Measurements from ENCODE around the gene ZAP70. TPM values are rescaled to one million over a fixed set of nuclear protein-coding genes. Genes with fewer than 3 reads are reported as not detected.
A peak's percentile ranks its signal among the peaks of the same experiment; 100 is the strongest.

The ZAP70 gene
- total RNA-seq, 2 donors from 2014 or later: 8.3 to 10.4 TPM

DNA sequence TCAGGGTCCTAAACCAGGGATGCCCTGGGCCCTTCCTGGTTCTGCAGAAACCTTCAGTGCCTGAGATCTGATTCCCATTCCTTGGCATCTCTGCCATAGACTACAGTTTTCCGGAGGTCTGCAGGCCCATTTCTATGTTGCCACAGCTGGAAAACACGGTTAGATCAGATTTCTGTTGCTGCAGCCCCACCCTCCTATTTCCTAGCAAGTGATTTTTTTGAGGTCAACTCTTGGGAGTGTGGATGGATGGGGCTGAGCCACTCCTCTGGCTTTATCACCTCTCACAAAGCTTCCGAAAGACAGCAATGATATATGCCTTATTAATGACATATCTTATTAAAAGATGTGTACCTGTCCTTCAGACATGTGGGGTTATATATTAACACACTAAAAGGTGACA lies 56.3 kb downstream of the ZAP70 start:
- Histone ChIP-seq H3K36me3 (ENCODE audit: control insufficient read depth, insufficient read depth, low read length) (peaks cover 71% of the 10 kb centered on the region), H3K27ac (ENCODE audit: low read depth, low read length) (no peak overlapping the region), H3K9ac (ENCODE audit: extremely low read depth, low read length, poor library complexity, severe bottlenecking) (no peak overlapping the region), H3K4me1 (ENCODE audit: control insufficient read depth, insufficient read depth, low read length) (peaks cover 11% of the 10 kb centered on the region), H3K4me3 (ENCODE audit: low read length) (no peak overlapping the region), H3K27me3 (ENCODE audit: control insufficient read depth, insufficient read depth, low read length, poor library complexity, severe bottlenecking) (no peaks in the 10 kb centered on the region), H3K9me3 (ENCODE audit: control insufficient read depth, low read length) (no peaks in the 10 kb centered on the region)
- TF ChIP-seq, protein P1, sequence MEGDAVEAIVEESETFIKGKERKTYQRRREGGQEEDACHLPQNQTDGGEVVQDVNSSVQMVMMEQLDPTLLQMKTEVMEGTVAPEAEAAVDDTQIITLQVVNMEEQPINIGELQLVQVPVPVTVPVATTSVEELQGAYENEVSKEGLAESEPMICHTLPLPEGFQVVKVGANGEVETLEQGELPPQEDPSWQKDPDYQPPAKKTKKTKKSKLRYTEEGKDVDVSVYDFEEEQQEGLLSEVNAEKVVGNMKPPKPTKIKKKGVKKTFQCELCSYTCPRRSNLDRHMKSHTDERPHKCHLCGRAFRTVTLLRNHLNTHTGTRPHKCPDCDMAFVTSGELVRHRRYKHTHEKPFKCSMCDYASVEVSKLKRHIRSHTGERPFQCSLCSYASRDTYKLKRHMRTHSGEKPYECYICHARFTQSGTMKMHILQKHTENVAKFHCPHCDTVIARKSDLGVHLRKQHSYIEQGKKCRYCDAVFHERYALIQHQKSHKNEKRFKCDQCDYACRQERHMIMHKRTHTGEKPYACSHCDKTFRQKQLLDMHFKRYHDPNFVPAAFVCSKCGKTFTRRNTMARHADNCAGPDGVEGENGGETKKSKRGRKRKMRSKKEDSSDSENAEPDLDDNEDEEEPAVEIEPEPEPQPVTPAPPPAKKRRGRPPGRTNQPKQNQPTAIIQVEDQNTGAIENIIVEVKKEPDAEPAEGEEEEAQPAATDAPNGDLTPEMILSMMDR (conservative IDR thresholded peaks at IDR 0.05): no peak
- H3K27ac Mint-ChIP-seq: no peak overlapping the region
- peak; percentile 39 for DNase-seq
- no peak overlapping the region for H3K4me3 Mint-ChIP-seq
- peaks cover 34% of the 10 kb centered on the region for H3K4me1 Mint-ChIP-seq
- H3K36me3 Mint-ChIP-seq (ENCODE audit: low read depth): peaks cover 51% of the 10 kb centered on the region
- WGBS, 2 experiments (ENCODE audit: insufficient coverage in 1 of 2, insufficient read length in 1 of 2): 86% methylated on average over 2 of the region's 3 CpGs; no CpG with 5 or more reads in 1 of the 2 experiments
- no peaks in the 10 kb centered on the region for H3K27me3 Mint-ChIP-seq (ENCODE audit: insufficient read depth)
- H3K9me3 Mint-ChIP-seq: no peaks in the 10 kb centered on the region

DNA sequence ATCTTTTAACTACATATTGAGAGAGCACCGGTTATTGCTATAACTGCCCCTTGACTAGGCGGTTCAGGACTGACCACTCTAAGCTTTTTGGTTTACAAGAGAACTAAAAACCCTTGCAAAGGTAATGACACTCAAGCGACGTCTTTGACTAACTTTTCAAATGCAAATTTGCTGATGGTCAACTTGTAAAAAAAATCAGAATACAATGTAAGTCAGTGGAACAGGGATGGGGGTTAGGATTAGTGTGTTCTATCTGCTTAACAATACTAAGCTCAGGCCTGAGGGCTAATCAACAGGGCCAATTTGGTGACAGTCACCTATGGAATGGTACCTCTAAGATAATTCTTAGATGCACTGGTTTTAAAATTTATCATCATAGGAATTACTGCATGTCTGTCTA lies 57.1 kb downstream of the ZAP70 start:
- H3K4me3 ChIP-seq (ENCODE audit: low read length): no peak overlapping the region
- H3K4me1 ChIP-seq (ENCODE audit: control insufficient read depth, insufficient read depth, low read length): peaks cover 11% of the 10 kb centered on the region
- peaks cover 69% of the 10 kb centered on the region for H3K36me3 ChIP-seq (ENCODE audit: control insufficient read depth, insufficient read depth, low read length)
- no peaks in the 10 kb centered on the region for H3K9me3 ChIP-seq (ENCODE audit: control insufficient read depth, low read length)
- 33 to 63% methylated on average over 3 to 4 of the region's 4 CpGs for WGBS, 2 experiments (ENCODE audit: insufficient coverage in 1 of 2, insufficient read length in 1 of 2)
- Mint-ChIP-seq H3K27ac (no peak overlapping the region), H3K27me3 (ENCODE audit: insufficient read depth) (no peaks in the 10 kb centered on the region), H3K4me1 (peaks cover 34% of the 10 kb centered on the region), H3K4me3 (no peak overlapping the region), H3K9me3 (no peaks in the 10 kb centered on the region), H3K36me3 (ENCODE audit: low read depth) (peaks cover 50% of the 10 kb centered on the region)
- TF ChIP-seq, protein P1 (conservative IDR thresholded peaks at IDR 0.05): no peak
- H3K27me3 ChIP-seq (ENCODE audit: control insufficient read depth, insufficient read depth, low read length, poor library complexity, severe bottlenecking): no peaks in the 10 kb centered on the region
- H3K27ac ChIP-seq (ENCODE audit: low read depth, low read length): no peak overlapping the region
- peak; percentile 34 for DNase-seq
- H3K9ac ChIP-seq (ENCODE audit: extremely low read depth, low read length, poor library complexity, severe bottlenecking): no peak overlapping the region

DNA sequence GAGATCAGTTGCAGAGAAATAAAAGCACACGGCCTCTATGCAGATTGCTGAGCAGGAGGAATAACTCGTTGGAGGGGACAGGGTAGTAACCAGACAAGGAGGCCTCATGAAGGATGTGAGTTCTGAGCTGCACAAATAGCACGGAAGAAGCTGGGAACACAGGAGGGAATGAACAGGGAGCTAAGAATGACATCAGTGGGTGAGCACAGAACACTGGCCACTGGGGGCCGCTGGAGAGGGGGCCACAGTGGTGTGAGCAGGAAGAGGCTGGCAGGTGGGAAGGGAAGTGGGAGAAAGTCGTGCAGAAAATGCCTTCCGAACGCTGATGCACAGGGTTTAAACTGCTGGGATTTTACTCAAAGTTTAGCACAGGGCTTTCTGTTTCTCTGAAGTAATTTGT lies 61.0 kb downstream of the ZAP70 start:
- Mint-ChIP-seq H3K4me3 (no peak overlapping the region), H3K27me3 (ENCODE audit: insufficient read depth) (no peaks in the 10 kb centered on the region), H3K4me1 (peaks cover 37% of the 10 kb centered on the region), H3K9me3 (no peaks in the 10 kb centered on the region), H3K36me3 (ENCODE audit: low read depth) (peaks cover 68% of the 10 kb centered on the region), H3K27ac (peak overlapping the region; percentile 60)
- no peak overlapping the region for H3K4me3 ChIP-seq (ENCODE audit: low read length)
- H3K9ac ChIP-seq (ENCODE audit: extremely low read depth, low read length, poor library complexity, severe bottlenecking): no peak overlapping the region
- TF ChIP-seq, protein P1 (conservative IDR thresholded peaks at IDR 0.05): peak; percentile 76
- H3K27ac ChIP-seq (ENCODE audit: low read depth, low read length): no peak overlapping the region
- peaks cover 7% of the 10 kb centered on the region for H3K9me3 ChIP-seq (ENCODE audit: control insufficient read depth, low read length)
- DNase-seq: peak; percentile 78
- H3K4me1 ChIP-seq (ENCODE audit: control insufficient read depth, insufficient read depth, low read length): peaks cover 11% of the 10 kb centered on the region
- no peaks in the 10 kb centered on the region for H3K27me3 ChIP-seq (ENCODE audit: control insufficient read depth, insufficient read depth, low read length, poor library complexity, severe bottlenecking)
- 68 to 70% methylated on average over 7 of the region's 7 CpGs for WGBS, 2 experiments (ENCODE audit: insufficient coverage in 1 of 2, insufficient read length in 1 of 2)
- H3K36me3 ChIP-seq (ENCODE audit: control insufficient read depth, insufficient read depth, low read length): peaks cover 70% of the 10 kb centered on the region

Measured in endodermal cell (in vitro differentiated cells).